Peyer's patch (tissue), 4 donors: Measurements from ENCODE around the gene ABCB8.

Experiments
- POLR2A ChIP-seq, 2 donors: fragments of 450-650 bp; IDR thresholded peaks; one replicate each; pipeline ENCODE4 v1.5.1; 2017; ENCODE audit warnings: antibody characterized with exemption in 2 of 2, mild to moderate bottlenecking in 2 of 2, moderate library complexity in 2 of 2
- TF ChIP-seq, protein P1 (sequence below), 6 experiments: fragments of 450-650 bp in 4 of 6; fragments of 200-600 bp in 2 of 6; sonication (generic) in 1 of 6; IDR thresholded peaks; one replicate each; pipeline ENCODE4 v1.5.1; 2017 to 2019; ENCODE audit warnings: antibody characterized with exemption in 6 of 6, mild to moderate bottlenecking in 3 of 6, moderate library complexity in 1 of 6

DNA sequence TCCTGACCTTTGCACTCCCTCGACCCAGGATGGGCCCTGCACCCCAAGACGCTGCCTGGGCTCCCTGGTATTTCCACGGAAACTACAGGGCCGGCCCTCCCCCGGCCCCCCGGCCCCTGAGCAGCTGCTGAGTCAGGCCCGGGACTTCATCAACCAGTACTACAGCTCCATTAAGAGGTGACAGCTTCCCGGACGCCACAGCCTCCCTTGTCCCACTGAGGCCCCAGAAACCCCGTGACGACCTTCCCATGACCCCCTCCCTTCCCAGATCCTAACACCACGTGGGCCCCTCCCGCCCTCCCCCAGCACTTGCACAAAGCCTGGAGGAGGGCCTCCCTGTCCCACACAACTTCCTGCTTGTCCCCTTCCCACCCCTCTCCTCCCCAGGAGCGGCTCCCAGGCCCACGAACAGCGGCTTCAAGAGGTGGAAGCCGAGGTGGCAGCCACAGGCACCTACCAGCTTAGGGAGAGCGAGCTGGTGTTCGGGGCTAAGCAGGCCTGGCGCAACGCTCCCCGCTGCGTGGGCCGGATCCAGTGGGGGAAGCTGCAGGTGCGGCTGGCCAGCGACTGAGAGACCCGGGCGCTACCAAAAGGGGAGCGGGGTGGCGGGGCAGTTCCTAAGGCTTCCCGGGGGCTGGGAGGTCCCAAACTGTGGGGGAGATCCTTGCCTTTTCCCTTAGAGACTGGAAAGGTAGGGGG lies 31.7 kb upstream of the ABCB8 start:
- TF ChIP-seq, protein P1, sequence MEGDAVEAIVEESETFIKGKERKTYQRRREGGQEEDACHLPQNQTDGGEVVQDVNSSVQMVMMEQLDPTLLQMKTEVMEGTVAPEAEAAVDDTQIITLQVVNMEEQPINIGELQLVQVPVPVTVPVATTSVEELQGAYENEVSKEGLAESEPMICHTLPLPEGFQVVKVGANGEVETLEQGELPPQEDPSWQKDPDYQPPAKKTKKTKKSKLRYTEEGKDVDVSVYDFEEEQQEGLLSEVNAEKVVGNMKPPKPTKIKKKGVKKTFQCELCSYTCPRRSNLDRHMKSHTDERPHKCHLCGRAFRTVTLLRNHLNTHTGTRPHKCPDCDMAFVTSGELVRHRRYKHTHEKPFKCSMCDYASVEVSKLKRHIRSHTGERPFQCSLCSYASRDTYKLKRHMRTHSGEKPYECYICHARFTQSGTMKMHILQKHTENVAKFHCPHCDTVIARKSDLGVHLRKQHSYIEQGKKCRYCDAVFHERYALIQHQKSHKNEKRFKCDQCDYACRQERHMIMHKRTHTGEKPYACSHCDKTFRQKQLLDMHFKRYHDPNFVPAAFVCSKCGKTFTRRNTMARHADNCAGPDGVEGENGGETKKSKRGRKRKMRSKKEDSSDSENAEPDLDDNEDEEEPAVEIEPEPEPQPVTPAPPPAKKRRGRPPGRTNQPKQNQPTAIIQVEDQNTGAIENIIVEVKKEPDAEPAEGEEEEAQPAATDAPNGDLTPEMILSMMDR (IDR thresholded peaks at IDR 0.05): no peak
- TF ChIP-seq POLR2A (IDR thresholded peaks at IDR 0.05): no peak
